WTC11 (cell line): ENCODE results near the gene MAP7. TPM values are rescaled to one million over a fixed set of nuclear protein-coding genes. Genes with fewer than 3 reads are reported as not detected.

Source experiments
- ATAC-seq: fragments of 200-7000 bp; cut with Tn5 transposase; 2 replicates; pipeline ENCODE4 v1.10.0; 2021; ENCODE audit warnings: mild to moderate bottlenecking, moderate library complexity
- CTCF ChIA-PET: fragments of 300-600 bp; sonication (Branson Sonifier 250); formaldehyde crosslinking; loops from one replicate; lab custom pipeline; 2021; ENCODE audit warnings: antibody characterized with exemption; lab: Charles Lee
- POLR2A ChIA-PET: fragments of 350-600 bp; sonication (Branson Sonifier 250); formaldehyde crosslinking; loops from one replicate; lab custom pipeline; 2021; ENCODE audit warnings: antibody characterized with exemption; lab: Charles Lee
- DNase-seq: peaks from one replicate; pipeline ENCODE4 v3.0.0; 2021; ENCODE audit warnings: low spot score
- H3K27ac Mint-ChIP-seq: 2 replicates; pipeline ENCODE4 v1.8.0; 2021; ENCODE audit warnings: mixed read lengths
- H3K27me3 Mint-ChIP-seq: 2 replicates; pipeline ENCODE4 v1.8.0; 2021; ENCODE audit warnings: low read depth, mild to moderate bottlenecking, moderate library complexity, mixed read lengths
- H3K36me3 Mint-ChIP-seq: 2 replicates; pipeline ENCODE4 v1.8.0; 2021; ENCODE audit warnings: mixed read lengths
- H3K4me1 Mint-ChIP-seq: 2 replicates; pipeline ENCODE4 v1.8.0; 2022; ENCODE audit warnings: mixed read lengths
- H3K4me3 Mint-ChIP-seq: 2 replicates; pipeline ENCODE4 v1.8.0; 2021; ENCODE audit warnings: mild to moderate bottlenecking, moderate library complexity, mixed read lengths
- H3K9me3 Mint-ChIP-seq: 2 replicates; pipeline ENCODE4 v1.8.0; 2021; ENCODE audit warnings: mixed read lengths
- AFF4 ChIP-seq: sonication (generic); formaldehyde crosslinking; IDR thresholded peaks from 2 replicates; pipeline ENCODE4 v1.8.1; 2023; ENCODE audit warnings: mild to moderate bottlenecking, missing genetic modification reagents, borderline replicate concordance
- E2F4 ChIP-seq: sonication (generic); formaldehyde crosslinking; IDR thresholded peaks from 2 replicates; pipeline ENCODE4 v1.8.1; 2022; ENCODE audit warnings: low read depth, mild to moderate bottlenecking, moderate library complexity, missing genetic modification reagents, borderline replicate concordance
- ERG ChIP-seq: fragments of 250-450 bp; sonication (Bioruptor Pico); IDR thresholded peaks from 2 replicates; pipeline ENCODE4 v1.8.0; 2021; ENCODE audit warnings: mild to moderate bottlenecking
- FOXJ3 ChIP-seq: sonication (generic); formaldehyde crosslinking; IDR thresholded peaks from 2 replicates; pipeline ENCODE4 v1.9.0; 2021; ENCODE audit warnings: missing genetic modification reagents, mild to moderate bottlenecking, borderline replicate concordance
- KAT7 ChIP-seq: sonication (generic); formaldehyde crosslinking; IDR thresholded peaks from 2 replicates; pipeline ENCODE4 v1.8.1; 2023; ENCODE audit warnings: missing genetic modification reagents, mild to moderate bottlenecking, borderline replicate concordance
- MLX ChIP-seq: sonication (generic); formaldehyde crosslinking; IDR thresholded peaks from 2 replicates; pipeline ENCODE4 v1.8.1; 2023; ENCODE audit warnings: mild to moderate bottlenecking, missing genetic modification reagents, moderate library complexity
- MXD4 ChIP-seq: fragments of 250-450 bp; sonication (Bioruptor Pico); IDR thresholded peaks from 2 replicates; pipeline ENCODE4 v1.8.0; 2021; ENCODE audit warnings: mild to moderate bottlenecking, moderate library complexity, borderline replicate concordance
- NR2C2 ChIP-seq: sonication (generic); formaldehyde crosslinking; IDR thresholded peaks from 2 replicates; pipeline ENCODE4 v1.8.0; 2022; ENCODE audit warnings: mild to moderate bottlenecking, missing genetic modification reagents
- PREB ChIP-seq: sonication (generic); formaldehyde crosslinking; IDR thresholded peaks from 2 replicates; pipeline ENCODE4 v1.8.1; 2022; ENCODE audit warnings: mild to moderate bottlenecking, missing genetic modification reagents, moderate library complexity, borderline replicate concordance
- SOX15 ChIP-seq: fragments of 250-450 bp; sonication (Bioruptor Pico); IDR thresholded peaks from 2 replicates; pipeline ENCODE4 v1.9.0; 2021; ENCODE audit warnings: mild to moderate bottlenecking
- TEAD4 ChIP-seq: sonication (generic); formaldehyde crosslinking; IDR thresholded peaks from 2 replicates; pipeline ENCODE4 v1.8.0; 2022; ENCODE audit warnings: mild to moderate bottlenecking, missing genetic modification reagents
- USF1 ChIP-seq: sonication (generic); formaldehyde crosslinking; IDR thresholded peaks from 2 replicates; pipeline ENCODE4 v1.8.0; 2022; ENCODE audit warnings: mild to moderate bottlenecking, missing genetic modification reagents
- ZNF532 ChIP-seq: fragments of 250-450 bp; sonication (Bioruptor Pico); IDR thresholded peaks from 2 replicates; pipeline ENCODE4 v1.9.0; 2021; ENCODE audit warnings: mild to moderate bottlenecking, borderline replicate concordance
- total RNA-seq: library from RNA; stranded (reverse); gene quantifications from 3 replicates; pipeline ENCODE4 v1.2.3, GENCODE V29; 2021

MAP7 gene
- total RNA-seq, 1 experiment from 2014 or later, result 56.6 TPM

- TF ChIP-seq MXD4 (no peak), ERG (CRISPR knock-in tag) (no peak)
Observed at GRCh38 chr6:136492409-136492808, 57.8 kb downstream of the MAP7 start (continued).

GRCh38 chr6:136491754-136492153, 58.5 kb downstream of the MAP7 start:
- no peak overlapping the region for H3K27ac Mint-ChIP-seq
- CTCF ChIA-PET, result no interaction called here

More at GRCh38 chr6:136491754-136492153, 58.5 kb downstream of the MAP7 start:
- no peaks in the 10 kb centered on the region for H3K36me3 Mint-ChIP-seq
- TF ChIP-seq TEAD4 (CRISPR knock-in tag) (no peak), ZNF532 (CRISPR knock-in tag) (no peak), USF1 (CRISPR knock-in tag) (no peak), SOX15 (no peak), ERG (CRISPR knock-in tag) (no peak), MLX (CRISPR knock-in tag) (no peak), PREB (no peak), AFF4 (CRISPR knock-in tag) (no peak), E2F4 (CRISPR knock-in tag) (no peak), NR2C2 (CRISPR knock-in tag) (no peak), KAT7 (CRISPR knock-in tag) (no peak), FOXJ3 (CRISPR knock-in tag) (no peak)
- TF ChIP-seq, all 79 proteins: peak for 0
- peaks cover 47% of the 10 kb centered on the region for H3K4me1 Mint-ChIP-seq
- ATAC-seq (no peak), DNase-seq (no peak)
- H3K4me3 Mint-ChIP-seq, result no peak overlapping the region
- no peaks in the 10 kb centered on the region for H3K27me3 Mint-ChIP-seq
- H3K9me3 Mint-ChIP-seq, result no peaks in the 10 kb centered on the region
- POLR2A ChIA-PET, result no interaction called here
